ENCODE results near the gene APCDD1. TPM values are rescaled to one million over a fixed set of nuclear protein-coding genes. Genes with fewer than 3 reads are reported as not detected.

APCDD1 gene
- total RNA-seq, 4 donors from 2014 or later, result 34.7 to 196 (median 41.3) TPM

GRCh38 chr18:10522574-10522973 is 68.1 kb downstream of the APCDD1 start:
- Histone ChIP-seq H3K4me1 (peaks cover 0 to 55% (median 19%) of the 10 kb centered on the region in 3 donors), H3K9me3 (no peaks in the 10 kb centered on the region), H3K36me3 (no peaks in the 10 kb centered on the region), H3K27ac (no peak overlapping the region), H3K4me3 (no peak overlapping the region), H3K27me3 (no peaks in the 10 kb centered on the region)
- TF ChIP-seq POLR2AphosphoS5 (IDR thresholded peaks at IDR 0.05) (no peak), EP300 (IDR thresholded peaks at IDR 0.05) (no peak), POLR2A (IDR thresholded peaks at IDR 0.05) (no peak), CTCF (IDR thresholded peaks at IDR 0.05) (no peak)
- ATAC-seq, result no peak
- 81 to 92% methylated on average over 2 of the region's 2 CpGs for WGBS, 2 donors (ENCODE audit: low coverage in 1 of 2)

- TF ChIP-seq POLR2A (IDR thresholded peaks at IDR 0.05) (no peak), EP300 (IDR thresholded peaks at IDR 0.05) (no peak), CTCF (IDR thresholded peaks at IDR 0.05) (no peak), POLR2AphosphoS5 (IDR thresholded peaks at IDR 0.05) (no peak)
- H3K4me3 ChIP-seq, result no peak overlapping the region
- no peak overlapping the region for H3K27ac ChIP-seq
- no peak for ATAC-seq
- H3K9me3 ChIP-seq, result no peaks in the 10 kb centered on the region
- H3K36me3 ChIP-seq, result no peaks in the 10 kb centered on the region
- peaks cover 0 to 55% (median 21%) of the 10 kb centered on the region in 3 donors for H3K4me1 ChIP-seq
- H3K27me3 ChIP-seq, result no peaks in the 10 kb centered on the region
- WGBS, 2 donors (ENCODE audit: low coverage in 1 of 2), result 80 to 94% methylated on average over 2 to 4 of the region's 4 CpGs
These were observed 69.1 kb downstream of the APCDD1 start for GRCh38 chr18:10523544-10523943.

DNA sequence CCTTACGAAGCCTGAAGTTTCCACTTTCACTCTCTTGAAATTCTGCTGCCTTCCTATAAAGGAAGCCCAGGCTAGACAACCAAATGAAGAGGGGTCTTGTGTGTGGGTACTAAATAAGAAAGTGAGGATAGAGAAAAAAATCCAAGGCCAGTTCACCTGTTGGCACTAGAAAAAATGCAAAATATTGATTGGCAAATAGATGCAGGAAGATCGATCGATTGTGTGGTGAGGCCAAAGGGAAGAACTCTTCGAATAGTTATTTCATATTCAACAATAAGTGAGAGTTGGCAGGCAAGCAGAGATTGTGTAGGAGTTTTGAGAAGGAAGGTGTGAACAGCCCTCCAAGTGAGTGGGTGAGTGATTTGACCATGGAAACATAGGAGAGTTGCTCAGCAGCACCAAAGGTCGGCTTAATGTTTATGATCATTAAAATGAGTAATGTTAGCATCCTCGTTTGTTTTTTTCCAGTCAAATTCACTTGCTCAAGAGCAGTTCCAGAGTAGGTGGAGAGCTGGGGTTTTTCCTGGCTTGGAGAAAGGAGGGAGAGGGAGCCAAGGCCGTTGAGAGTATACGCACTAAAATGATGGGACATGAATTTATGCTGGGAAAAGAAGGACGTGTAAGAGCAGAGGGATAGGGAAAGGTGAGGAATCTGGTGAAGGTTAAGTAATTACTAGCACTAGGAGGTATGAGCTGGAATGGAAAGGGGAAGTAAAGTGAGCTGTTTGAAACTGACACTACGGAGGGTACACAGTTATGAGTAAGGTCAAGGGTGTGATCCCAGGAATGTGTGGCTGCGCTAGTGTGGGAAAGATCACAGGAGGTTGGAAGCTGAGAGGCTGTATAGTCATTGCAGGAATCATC is 70.3 kb downstream of the APCDD1 start:
- Histone ChIP-seq H3K4me3 (no peak overlapping the region), H3K9me3 (no peaks in the 10 kb centered on the region), H3K4me1 (peaks cover 0 to 55% (median 9%) of the 10 kb centered on the region in 3 donors), H3K27me3 (no peaks in the 10 kb centered on the region), H3K36me3 (no peaks in the 10 kb centered on the region), H3K27ac (peak overlapping the region in 3 of 4 donors; percentile 91 to 97 (median 95))
- no peak for ATAC-seq
- WGBS, 2 donors (ENCODE audit: low coverage in 1 of 2), result 43 to 45% methylated on average over 8 to 11 of the region's 11 CpGs
- TF ChIP-seq CTCF (IDR thresholded peaks at IDR 0.05), result no peak
- TF ChIP-seq EP300 (IDR thresholded peaks at IDR 0.05), result no peak
- no peak for TF ChIP-seq POLR2AphosphoS5 (IDR thresholded peaks at IDR 0.05)
- TF ChIP-seq POLR2A (IDR thresholded peaks at IDR 0.05), result no peak

GRCh38 chr18:10525371-10525691 is 70.9 kb downstream of the APCDD1 start:
- Histone ChIP-seq H3K4me1 (peaks cover 0 to 53% (median 7%) of the 10 kb centered on the region in 3 donors), H3K27me3 (no peaks in the 10 kb centered on the region), H3K36me3 (no peaks in the 10 kb centered on the region), H3K9me3 (no peaks in the 10 kb centered on the region), H3K4me3 (peak overlapping the region; percentile 78 to 99), H3K27ac (peak overlapping the region; percentile 91 to 99 (median 96))
- ATAC-seq, result no peak
- TF ChIP-seq POLR2AphosphoS5 (IDR thresholded peaks at IDR 0.05) (no peak), EP300 (IDR thresholded peaks at IDR 0.05) (no peak), CTCF (IDR thresholded peaks at IDR 0.05) (no peak), POLR2A (IDR thresholded peaks at IDR 0.05) (no peak)
- 50 to 63% methylated on average over 7 of the region's 7 CpGs for WGBS, 2 donors (ENCODE audit: low coverage in 1 of 2)

Data from gastroesophageal sphincter (tissue), 4 donors.